ENCODE measurements around the gene CNTNAP2.
A peak's percentile ranks its signal among the peaks of the same experiment; 100 is the strongest.

The CNTNAP2 gene

GRCh38 chr7:148079206-148080080 is 1962.8 kb downstream of the CNTNAP2 start:
- DNase-seq: no peak

GRCh38 chr7:148083448-148083847 is 1966.8 kb downstream of the CNTNAP2 start:
- no peak for DNase-seq

GRCh38 chr7:148084138-148084537 is 1967.5 kb downstream of the CNTNAP2 start:
- DNase-seq: peak; percentile 33

GRCh38 chr7:148091882-148092281 is 1975.3 kb downstream of the CNTNAP2 start:
- DNase-seq: no peak

DNA sequence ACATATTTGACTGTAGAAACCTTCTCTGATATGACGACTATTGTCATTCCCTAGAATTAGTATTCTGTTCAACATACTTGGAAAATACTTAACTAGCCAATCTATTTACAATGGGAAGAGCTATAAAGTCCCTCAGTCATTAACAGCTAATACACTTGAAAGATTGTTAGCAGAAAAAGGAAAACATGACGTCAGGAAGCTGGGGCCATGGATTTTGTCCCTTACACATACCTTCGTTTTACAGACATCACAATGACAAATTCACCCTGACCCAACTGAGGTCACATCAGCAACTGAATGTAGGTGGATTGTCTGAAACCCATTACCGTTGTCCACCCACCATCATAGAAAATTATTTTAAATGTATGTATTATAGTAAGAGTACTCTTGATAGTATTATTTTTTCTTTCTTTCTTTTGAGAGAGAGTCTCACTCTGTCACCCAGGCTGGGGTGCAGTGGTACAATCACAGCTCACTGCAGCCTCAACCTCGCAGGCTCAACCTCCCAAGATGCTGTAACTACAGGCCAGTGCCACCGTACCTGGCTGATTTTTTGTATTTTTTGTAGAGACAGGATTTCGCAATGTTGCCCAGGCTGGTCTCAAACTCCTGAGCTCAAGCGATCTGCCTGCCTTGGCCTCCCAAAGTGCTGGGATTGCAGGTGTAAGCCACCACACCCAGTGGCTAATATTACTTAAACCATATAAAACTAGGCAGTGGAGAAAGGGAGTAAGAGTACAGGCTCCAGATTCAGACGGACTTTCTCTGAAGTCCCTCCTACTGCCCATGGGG is 1977.0 kb downstream of the CNTNAP2 start:
- DNase-seq: no peak

DNA sequence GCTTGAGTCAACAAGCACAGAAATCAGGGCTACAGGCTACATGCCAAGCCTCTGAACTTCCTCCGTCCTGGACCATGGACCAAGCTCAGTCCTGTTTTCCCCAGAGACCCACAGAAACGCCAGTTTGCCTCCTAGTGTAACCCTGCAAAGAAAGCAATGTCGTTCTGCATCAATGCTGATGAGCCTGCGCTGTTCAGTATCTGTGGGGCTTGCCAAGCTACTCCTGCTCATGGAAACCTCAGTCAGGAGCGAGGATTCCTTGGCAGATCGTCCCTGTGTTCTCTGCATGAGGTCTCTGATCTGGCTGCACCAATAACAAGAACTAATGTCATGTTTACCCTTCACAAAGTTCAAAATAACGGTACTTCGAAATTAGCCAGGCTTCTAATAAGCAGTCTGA is 1978.5 kb downstream of the CNTNAP2 start:
- no peak for DNase-seq

- DNase-seq: no peak
Observed at GRCh38 chr7:148104136-148104716, 1987.6 kb downstream of the CNTNAP2 start.

DNA sequence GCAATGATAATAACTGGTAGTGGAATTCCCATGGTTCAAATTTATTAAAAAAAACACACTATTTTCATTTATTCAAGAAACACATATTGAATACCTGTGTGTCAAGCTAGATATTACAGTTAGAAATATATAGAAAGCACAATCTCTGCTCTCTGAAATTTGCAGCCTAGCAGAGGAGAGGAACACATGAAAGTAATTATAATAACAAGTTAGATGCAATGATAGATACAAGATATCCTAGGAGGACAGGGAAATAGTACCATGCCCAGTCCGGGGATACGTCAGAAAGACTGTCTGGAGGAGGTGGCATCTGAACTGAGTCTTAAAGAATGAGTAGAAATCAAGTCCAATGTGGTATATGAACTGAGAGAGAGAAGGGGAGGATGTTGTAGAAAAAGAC is 1988.3 kb downstream of the CNTNAP2 start:
- no peak for DNase-seq

DNA sequence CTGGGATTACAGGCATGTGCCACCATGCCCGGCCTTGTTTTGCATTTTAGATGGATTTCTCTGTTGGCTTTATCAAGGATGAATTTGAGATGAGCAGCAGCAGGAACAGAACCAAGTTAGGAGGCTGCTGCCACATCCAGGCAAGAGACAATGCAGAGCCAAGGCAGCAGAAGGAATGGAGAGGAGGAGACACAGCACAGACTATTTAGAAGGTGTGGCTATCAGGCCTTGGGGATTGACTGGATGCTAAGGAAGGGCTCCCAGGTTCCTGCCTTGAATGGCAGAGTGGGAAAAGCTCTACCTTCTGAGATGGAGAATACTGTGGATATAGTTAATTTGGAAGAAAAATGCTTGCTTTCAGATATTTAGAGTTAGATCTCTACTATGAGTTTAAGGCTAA is 1989.3 kb downstream of the CNTNAP2 start:
- no peak for DNase-seq

- DNase-seq: no peak
Observed at GRCh38 chr7:148107443-148108127, 1991.0 kb downstream of the CNTNAP2 start.

GRCh38 chr7:148108381-148108780 is 1991.8 kb downstream of the CNTNAP2 start:
- no peak for DNase-seq

DNA sequence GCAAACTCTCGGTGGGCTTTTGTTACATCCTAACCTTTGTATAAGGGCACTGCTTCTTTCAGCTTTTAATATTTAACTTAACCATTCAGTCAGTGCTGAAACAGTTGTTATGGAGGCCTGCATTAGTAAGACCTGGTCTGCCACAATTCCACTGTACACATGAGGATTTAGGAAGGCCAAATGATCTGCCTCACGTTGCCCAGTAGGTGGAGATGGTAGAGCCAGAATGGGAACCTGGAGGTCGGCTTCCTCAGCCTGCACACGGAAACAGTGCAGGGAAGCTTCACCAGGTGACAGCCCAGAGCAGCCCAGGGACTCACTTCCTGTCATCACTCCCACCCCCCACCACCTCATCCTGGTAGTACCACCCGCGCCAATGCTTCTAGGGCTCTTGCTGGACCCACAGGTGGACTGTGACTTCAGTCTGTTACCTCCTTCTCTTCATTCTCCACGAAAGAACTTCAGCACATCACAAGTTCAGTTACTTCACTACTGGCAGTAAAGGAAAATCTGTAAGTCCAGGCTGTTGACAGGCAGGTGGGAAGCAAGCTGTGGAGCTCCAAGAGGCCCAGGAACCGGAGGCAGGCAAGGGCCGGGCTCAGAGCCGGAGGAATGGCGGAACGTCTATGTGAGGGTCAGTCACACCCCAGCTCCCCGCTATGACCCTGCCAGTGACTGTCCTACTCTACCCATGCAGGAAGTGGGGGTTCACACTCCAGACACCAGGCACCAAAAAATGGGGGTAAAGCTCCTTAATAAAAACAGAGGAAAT is 1993.7 kb downstream of the CNTNAP2 start:
- no peak for DNase-seq

DNA sequence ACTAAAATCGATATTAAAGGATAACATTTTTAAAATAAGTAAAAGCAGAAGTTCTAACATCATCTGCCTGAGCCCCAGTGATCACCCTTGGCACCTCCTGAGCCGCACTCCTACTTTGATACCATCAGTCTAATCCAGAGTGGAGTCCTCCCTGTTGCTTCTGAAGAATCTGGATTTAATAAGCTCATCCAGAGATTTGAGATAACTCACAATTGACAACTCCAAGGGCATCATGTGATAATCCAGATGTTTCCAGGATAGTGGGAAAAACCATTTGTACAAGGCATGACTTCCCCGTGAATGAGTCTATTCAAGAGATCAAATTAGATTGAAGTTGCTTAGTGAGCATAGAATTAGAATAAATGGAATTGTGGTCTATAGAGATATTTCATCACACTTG is 1998.2 kb downstream of the CNTNAP2 start:
- DNase-seq: no peak

GRCh38 chr7:148115308-148115707 is 1998.7 kb downstream of the CNTNAP2 start:
- no peak for DNase-seq

DNA sequence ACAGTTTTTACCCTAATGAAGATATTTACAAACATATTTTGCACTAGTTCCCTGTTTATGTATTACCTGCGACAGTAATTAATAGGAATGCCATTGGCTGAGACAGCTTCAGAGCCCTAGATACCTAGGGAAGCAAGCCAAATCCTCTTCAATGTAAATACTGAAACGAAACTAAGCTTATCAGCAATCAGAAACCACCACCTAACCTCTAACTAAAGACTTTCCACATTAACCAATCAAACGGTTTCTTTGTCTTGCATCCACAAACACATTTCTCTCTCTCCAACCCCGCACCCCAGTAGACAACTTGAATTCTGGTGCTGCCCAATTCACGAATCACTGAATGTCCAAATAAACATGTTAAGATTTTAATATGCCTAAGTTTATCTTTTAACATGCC is 1999.6 kb downstream of the CNTNAP2 start:
- DNase-seq: no peak

DNA sequence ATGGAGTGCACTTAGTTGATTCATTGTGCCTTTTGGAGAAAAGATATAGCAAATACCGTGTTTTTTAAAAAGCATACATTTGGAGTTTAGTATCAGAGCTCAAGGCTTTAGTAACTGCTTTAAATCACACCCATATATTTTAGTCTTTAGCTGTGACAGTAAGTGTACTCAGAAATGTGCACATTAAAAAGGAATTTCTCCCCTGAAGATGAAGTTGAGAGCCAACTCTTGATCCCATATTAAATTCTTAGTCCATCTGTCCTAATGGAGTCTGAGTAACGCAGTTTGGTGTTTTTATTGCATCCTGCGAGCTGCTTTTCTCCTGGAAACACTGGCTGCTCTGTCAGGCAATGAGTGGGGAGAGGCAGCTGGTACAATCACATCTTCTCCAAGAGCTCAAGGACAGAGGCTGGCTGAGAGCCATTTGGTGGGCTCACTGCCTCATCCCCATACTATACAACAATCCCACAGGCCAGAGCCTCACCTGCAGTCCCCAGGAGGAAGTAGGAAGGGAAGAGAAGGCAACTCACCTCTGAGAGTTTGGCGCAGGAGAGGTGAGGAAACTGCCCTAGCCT is 2000.3 kb downstream of the CNTNAP2 start:
- no peak for DNase-seq

- no peak for DNase-seq
Observed at GRCh38 chr7:148118371-148118770, 2001.8 kb downstream of the CNTNAP2 start.

GRCh38 chr7:148121401-148121800 is 2004.8 kb downstream of the CNTNAP2 start:
- no peak for DNase-seq

GRCh38 chr7:148121847-148122246 is 2005.2 kb downstream of the CNTNAP2 start:
- DNase-seq: no peak

DNA sequence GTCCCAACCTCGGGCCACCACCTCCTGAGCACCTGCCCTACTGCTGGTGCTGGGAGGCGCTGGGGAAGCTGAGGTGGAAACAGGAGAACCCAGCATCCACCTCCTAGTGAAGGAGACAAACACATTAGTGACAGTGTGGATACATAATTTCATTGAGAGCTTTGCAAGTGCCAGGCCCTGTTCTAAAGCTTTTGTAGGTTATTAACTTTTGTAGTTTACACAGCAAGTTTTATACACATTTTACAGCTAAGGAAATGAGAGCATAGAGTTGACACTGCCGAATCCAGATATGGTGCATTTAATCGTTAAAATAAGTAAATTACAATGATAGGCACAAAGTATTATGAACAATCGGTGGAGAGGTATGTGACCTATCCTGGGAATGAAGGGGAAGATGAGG is 2007.9 kb downstream of the CNTNAP2 start:
- DNase-seq: no peak

DNA sequence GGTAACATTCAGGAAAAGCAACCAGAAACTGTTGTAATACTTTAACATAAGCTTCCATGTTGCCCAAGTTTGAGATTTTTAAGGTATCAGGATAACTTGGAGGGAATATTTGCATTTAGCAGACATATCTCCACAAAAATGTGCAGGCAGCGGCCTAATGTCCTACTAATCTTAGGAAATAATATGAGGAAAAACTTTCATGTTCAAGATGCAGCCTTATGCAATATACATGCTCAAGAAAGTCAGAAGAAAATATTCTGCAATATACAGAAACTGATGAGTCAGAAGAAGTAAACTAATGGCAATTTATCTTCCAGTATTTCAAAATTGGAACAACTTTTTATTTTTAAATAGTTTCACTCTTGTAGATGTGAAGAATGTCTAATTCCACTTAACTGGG is 2010.8 kb downstream of the CNTNAP2 start:
- no peak for DNase-seq

DNA sequence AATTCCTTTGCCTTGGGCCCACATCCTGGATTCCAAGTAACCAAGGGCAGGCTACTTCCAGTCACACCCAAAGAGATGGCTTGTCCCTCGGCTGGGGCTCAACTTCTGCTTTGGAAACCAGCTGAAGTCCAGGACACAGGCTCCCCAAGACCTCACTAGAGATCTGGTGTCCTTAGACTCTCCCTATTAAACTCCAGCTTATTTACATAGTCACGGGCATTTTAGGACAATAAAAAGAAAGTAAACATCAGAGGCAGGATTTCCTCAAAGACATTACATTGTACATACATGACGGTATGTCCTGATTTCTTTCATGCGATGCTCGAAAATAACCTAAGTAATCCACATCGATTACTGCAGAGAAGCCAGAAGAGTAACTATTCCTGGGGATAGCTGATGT is 2012.4 kb downstream of the CNTNAP2 start:
- DNase-seq: no peak

Measured in DMS 273 treated with DMSO at 0.1 percent for 48 hours (cell line).